Right kidney (tissue), 1 donor: ENCODE measurements around the gene AKR1B15.
"Not testable (repeated sequence)": the region's sequence is repeated elsewhere in the genome, so short reads cannot be mapped to it uniquely, and the experiment has no call there.

Source experiments
- DNase-seq: peaks from one replicate; pipeline ENCODE4 v3.0.0-alpha.2; 2016

The AKR1B15 gene

GRCh38 chr7:134532954-134533218 is 16.0 kb upstream of the AKR1B15 start:
- DNase-seq = no peak

GRCh38 chr7:134533288-134533771 is 15.6 kb upstream of the AKR1B15 start:
- DNase-seq = no peak

DNA sequence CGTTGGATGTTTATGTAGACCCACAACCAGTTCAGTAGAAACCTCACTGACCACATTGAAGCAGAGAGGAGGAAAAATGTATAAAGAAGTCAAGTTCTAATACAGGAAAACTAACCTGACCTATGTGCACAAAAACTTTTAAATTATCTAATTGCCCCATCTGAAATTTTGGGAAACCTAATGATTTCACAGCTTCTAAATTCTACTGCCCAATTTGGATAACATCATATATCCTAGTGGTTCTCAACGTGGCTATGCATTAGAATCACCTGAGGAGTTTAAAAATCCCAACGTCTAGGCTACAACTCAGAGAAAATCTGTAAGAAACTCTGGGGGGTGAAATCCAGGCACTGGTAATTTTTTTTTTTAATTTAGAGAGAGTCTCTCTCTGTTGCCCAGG is 14.3 kb upstream of the AKR1B15 start:
- no peak for DNase-seq

- DNase-seq = no peak
Measured at GRCh38 chr7:134535272-134535918, 13.5 kb upstream of the AKR1B15 start.

GRCh38 chr7:134535919-134536299 is 13.0 kb upstream of the AKR1B15 start:
- no peak for DNase-seq

DNA sequence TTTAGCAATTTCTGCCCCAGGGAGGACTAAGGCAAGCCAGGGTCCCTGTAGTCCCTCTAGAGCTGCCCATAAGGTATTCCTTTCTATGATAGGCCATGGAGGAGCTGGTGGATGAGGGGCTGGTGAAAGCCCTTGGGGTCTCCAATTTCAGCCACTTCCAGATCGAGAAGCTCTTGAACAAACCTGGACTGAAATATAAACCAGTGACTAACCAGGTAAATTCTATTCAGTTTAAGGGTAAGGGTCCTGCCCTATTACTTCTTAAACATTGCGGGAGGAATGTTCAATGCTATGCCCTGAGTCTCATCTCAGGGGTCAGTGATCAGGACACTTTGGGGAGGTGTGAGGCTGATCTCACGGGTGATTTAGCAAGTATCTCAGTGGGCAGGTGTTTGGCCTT is 12.4 kb upstream of the AKR1B15 start:
- DNase-seq = not testable (repeated sequence)

- DNase-seq = not testable (repeated sequence)
Measured at GRCh38 chr7:134537273-134537781, 11.6 kb upstream of the AKR1B15 start.

- no peak for DNase-seq
Measured at GRCh38 chr7:134539380-134540004, 9.4 kb upstream of the AKR1B15 start.

- not testable (repeated sequence) for DNase-seq
Measured at GRCh38 chr7:134541501-134542194, 7.3 kb upstream of the AKR1B15 start.

- DNase-seq = no peak
Measured at GRCh38 chr7:134542195-134542771, 6.6 kb upstream of the AKR1B15 start.

DNA sequence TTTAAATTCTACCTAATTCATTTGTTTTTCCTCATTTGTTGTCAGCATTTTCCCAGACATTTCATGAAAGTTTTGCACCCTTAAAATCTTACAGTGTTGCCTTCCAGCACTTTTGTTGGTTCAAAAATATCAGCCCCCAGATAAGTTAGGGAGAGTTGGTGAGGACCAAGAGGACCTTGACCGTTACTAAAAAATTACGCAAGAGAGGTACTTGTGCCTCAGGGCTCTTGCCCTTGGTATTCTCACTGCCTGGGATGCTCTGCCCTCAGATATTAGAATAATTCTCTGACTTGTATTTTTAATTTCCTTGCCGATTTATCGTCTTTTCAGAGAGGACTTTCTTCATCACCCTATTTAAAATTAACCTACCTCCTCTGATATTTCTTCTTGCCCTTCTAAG is 3.5 kb upstream of the AKR1B15 start:
- no peak for DNase-seq

DNA sequence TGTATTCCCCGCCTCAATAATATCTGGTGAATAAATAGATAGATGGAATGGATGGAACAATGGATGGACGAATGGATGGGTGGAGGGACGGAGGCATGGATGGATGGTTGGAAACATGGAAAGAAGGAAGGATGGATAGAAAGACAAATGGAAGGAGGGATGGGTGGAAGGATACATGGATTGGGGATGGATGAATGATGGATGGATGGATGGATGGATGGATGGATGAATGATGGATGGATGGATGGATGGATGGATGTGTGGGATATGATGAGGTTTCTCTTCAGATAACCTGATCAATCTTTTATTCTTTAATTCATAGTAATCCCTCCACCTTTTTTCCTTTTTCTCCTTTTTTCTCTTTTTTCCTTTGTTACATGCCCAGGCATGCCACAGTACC is 3.0 kb upstream of the AKR1B15 start:
- no peak for DNase-seq

GRCh38 chr7:134546955-134547354 is 2.0 kb upstream of the AKR1B15 start:
- no peak for DNase-seq

DNA sequence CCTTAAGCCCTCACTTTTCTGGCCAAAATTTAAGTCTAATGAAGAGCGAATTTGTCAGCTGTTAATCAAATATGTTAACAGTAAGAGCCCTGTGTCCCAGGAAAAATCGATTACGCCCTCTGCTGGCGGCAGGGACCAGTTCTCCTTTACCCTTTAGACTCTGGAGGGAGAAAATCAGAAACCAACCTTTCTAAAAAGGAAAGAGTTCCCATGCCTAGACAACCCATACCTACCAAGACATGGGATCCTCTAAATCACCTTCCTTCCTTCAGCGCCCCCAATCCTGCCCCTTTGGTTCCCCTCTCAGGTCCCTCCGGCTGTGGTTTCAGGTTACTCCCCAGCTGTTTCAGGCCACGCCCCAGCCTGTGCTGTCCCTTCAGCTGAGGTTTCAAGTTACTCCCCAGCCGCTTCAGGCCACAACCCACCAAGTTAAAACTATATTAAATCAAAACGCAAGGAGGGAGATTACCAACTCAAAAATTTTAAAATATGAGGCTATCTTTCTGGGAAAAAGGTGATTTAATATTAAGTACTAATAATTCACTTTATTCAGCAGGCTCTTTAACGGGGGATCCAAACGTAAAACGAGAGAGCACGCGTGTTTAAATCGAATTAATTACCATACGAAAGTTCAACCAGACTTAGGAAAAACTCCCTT is 1.4 kb upstream of the AKR1B15 start:
- peak; percentile 76 for DNase-seq

DNA sequence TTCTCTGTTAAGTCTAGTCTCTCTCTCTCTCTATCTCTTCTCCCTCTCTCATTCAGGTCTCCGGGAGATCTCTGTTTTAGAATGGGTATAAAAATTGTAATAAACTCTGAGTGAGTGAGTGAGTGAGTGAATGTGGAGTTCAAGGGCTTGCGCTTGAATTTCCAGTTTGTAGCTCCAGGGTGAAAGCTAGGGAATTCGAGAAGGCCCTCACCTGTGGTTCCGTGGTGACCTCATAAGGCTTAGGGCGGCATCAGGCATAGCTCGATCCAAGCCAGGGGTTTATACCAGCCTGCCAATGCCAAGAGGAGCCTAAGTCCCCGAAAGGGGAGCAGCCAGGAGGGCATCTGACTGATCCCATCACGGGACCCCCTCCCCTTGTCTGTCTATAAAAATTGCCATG is 456 bp downstream of the AKR1B15 start:
- DNase-seq = no peak

- no peak for DNase-seq
Measured at GRCh38 chr7:134552105-134552504, 3.2 kb downstream of the AKR1B15 start.

GRCh38 chr7:134553976-134554375 is 5.1 kb downstream of the AKR1B15 start:
- DNase-seq = no peak

DNA sequence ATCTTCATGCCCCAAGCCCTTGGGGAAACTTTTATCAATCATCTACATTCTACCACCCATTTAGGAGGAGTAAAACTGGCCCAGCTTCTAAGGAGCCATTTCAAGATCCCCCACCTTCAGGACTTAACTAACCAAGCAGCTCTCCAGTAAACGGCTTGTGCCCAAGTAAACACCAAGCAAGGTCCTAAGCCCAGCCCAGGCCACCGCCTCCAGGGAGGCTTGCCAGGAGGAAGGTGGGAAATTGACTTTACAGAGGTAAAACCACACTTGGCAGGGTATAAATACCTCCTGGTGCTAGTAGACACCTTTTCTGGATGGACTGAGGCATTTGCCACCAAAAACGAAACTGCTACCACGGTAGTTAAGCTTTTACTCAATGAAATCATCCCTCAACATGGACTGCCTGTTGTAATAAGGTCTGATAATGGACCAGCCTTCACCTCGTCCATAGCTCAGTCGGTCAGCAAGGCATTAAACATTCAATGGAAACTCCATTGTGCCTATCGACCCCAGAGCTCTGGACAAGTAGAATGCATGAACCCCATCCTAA is 5.6 kb downstream of the AKR1B15 start:
- DNase-seq = no peak

GRCh38 chr7:134557391-134557790 is 8.5 kb downstream of the AKR1B15 start:
- DNase-seq = no peak

GRCh38 chr7:134558370-134558769 is 9.5 kb downstream of the AKR1B15 start:
- DNase-seq = no peak

DNA sequence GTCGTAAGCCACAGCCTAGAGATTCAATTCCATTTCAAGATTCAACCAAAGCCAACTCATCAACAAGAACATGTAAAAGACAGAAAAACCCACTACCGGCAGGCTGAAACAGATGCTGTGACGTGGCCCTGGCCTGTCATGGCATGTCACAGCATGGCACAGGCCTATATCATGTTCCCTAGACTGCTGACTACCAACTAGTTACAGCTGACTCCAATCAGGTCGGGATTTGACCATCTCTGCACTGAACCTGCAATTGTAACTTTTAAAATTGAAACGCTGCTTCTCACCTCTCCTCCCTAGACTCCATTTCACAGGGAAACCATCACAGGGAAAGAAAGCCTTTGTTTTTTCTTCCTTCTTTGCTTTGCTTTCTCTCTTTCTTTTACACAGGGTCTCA is 12.7 kb downstream of the AKR1B15 start:
- DNase-seq = not testable (repeated sequence)

- no peak for DNase-seq
Measured at GRCh38 chr7:134562136-134562535, 13.2 kb downstream of the AKR1B15 start.

- not testable (repeated sequence) for DNase-seq
Measured at GRCh38 chr7:134563398-134563749, 14.5 kb downstream of the AKR1B15 start.
